Measurements from ENCODE around the gene GCHFR.

GCHFR gene

DNA sequence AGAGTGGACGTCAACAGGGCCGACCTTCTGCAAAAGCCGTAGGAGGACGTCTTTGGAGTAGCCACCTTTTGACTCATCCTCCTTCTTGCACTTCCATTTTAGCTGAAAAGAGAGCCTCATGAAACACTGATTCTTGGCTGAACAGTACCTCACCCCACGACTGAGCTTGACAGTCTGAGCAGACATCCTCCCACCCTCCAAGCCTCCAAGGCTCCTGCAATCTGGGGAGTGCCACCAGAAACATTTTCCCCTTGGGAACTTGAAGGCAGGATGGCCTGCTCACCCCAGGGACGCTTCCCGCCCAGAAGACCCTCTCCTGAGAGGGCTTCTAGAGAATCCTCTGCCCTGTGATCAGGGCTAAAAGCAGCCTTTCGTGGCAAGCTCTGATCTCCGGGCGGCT, 11.1 kb downstream of the GCHFR start:
- FAIRE-seq (no peak), DNase-seq (ENCODE audit: insufficient read length, low spot score) (no peak)

DNA sequence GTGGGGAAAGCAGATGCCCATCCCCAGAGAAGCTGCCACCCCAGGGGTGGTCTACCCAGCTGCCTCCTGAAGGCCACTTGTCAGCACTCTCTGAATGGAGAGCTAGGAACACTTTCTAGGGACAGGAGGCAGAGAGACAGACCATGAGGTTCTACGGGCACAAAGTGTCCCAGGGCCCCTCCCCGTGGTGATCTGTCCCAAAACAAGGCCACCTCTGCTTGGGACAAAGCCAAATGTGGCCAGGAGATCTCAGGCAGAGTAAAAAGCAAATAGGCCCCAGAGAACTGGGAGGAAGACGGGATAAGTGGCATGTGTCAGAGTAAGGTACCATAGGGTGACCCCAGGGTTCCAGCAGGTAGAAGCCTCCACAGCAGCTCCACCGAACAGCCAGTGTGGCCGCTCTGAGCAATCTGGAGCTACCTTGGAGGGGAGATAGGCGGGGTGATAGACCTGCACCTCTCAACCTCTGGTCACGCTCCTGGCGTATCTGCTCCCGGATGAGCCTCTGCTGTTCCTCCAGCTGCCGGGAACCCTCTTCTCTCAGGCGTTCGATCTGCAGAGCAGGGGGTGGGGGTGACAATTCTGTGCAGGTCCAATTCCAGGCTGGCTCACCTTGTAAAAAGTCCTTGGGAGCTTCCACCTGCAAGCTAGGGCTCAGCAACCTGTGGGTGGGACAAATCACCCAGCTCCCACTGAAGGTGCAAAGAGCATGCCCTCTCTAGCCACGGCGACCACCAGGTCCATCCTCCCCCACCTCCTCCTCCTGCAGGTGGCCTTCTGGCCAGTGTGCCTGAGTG, 12.1 kb downstream of the GCHFR start:
- no peak for FAIRE-seq
- no peak for DNase-seq (ENCODE audit: insufficient read length, low spot score)

GRCh38 chr15:40776537-40777141, 12.8 kb downstream of the GCHFR start:
- DNase-seq (ENCODE audit: insufficient read length, low spot score) = no peak
- FAIRE-seq = no peak

DNA sequence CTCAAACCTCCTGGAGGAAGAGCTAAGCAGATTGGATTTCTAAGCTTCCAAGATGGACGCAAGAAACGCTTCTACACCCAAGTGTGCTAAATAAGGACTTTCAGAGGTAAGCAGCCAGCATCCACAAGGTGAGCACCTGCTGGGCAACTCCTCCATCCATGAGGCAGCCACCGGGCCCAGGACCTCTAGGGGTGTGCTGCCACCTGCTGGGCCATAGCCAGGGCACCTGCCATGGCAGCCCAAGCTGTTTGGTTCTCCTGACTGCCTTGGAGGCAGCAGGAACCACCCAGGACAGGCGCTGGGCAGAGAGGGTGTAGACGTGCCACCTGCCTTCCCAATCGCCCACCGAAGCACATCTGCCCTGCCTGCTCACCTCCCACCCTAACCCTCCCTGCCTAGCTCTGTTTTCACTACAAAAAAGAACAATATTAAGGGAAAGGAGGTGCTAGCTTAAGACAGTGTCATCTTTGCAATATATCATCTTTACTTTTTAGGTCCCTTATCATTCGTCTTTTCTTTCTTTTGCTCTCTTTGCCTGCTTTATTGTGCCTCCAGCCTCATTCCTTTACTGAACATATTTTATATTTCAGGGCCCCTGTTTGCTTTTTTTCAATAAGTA, 18.9 kb downstream of the GCHFR start:
- FAIRE-seq (no peak), DNase-seq (ENCODE audit: insufficient read length, low spot score) (peak; percentile 59)

- FAIRE-seq (no peak), DNase-seq (ENCODE audit: insufficient read length, low spot score) (no peak)
Measured at GRCh38 chr15:40785164-40785563, 21.3 kb downstream of the GCHFR start.

DNA sequence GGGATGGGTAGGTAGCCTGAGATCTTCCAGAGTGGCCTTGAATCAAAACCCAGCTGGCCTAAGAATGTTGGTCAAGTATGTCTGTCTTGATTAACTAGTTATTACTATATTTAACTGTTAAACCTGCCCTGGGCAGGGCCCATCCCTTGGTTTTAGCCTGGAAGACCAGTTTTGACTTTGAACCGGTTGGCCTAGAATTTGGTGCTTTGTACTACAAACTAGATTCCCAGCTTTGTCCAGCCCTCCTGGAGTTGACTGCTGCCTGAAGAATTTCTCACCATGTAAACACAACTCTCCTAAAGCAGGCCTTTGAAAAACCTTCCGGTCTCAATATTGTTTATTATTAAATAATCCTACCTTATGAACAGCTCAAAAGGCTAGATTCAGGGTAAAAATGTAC, 21.9 kb downstream of the GCHFR start:
- DNase-seq (ENCODE audit: insufficient read length, low spot score) (no peak), FAIRE-seq (no peak)

DNA sequence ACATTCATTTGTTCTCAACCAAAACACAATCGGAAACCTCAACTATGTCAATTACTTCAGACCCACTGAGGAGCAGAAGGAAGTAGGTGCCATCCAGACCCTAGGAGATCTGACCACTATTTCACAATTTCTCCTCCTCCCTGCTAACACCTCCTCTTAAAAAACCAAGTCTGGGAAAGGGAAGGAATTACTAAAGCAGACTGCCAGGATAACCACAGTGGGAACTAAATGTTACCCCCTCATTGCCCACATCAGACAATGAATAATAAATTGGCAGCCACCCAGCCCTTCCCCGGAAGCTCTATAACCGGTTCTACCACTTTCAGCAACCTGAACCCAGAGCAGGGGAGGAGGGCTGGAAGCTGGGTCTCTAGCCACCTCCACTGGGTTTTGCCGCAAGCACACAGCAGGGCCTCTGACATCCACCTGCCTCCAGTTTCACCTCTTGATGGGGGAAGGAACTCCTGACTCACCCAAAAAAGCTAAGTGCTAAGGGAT, 23.5 kb downstream of the GCHFR start:
- FAIRE-seq (no peak), DNase-seq (ENCODE audit: insufficient read length, low spot score) (no peak)

GRCh38 chr15:40787991-40788390, 24.1 kb downstream of the GCHFR start:
- DNase-seq (ENCODE audit: insufficient read length, low spot score) (no peak), FAIRE-seq (no peak)

DNA sequence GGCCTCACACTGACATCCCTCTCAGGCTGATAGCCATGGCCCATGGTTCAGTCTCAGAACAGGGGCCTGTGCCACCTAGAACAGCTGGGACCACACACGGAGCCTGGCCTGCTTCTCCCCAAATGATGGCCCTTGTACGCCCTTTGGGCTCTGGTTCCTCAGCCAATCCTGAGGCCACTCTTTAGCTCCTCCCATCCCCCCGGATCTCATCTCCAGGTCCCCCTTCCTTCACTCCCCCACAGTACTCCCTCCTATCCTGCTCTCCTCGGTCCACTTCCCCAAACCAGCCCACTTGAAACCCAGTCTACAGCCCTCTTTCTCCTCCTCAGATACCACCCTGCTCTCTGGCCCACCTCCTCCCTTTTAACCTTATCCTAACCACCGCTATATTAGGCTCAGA, 25.3 kb downstream of the GCHFR start:
- no peak for DNase-seq (ENCODE audit: insufficient read length, low spot score)
- FAIRE-seq = no peak

DNA sequence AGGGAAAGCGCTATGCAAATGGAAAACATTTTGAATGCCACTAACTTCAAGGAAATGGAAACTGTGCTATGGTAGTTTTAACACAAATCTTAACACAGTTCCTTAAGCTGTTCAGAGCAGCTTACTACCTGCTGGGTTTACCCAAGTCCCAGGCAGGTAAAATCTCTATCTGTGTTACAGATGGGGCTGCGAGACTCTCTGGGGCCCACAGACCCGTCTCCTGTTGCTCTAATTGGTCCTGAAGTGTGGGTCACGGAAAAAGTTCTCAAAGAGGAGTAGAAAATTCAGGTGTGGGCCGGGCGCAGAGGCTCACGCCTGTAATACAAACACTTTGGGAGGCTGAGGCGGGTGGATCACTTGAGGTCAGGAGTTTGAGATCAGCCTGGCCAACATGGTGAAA, 26.1 kb downstream of the GCHFR start:
- DNase-seq (ENCODE audit: insufficient read length, low spot score) = no peak
- no peak for FAIRE-seq

GRCh38 chr15:40790718-40791117, 26.9 kb downstream of the GCHFR start:
- DNase-seq (ENCODE audit: insufficient read length, low spot score) (no peak), FAIRE-seq (no peak)

- DNase-seq (ENCODE audit: insufficient read length, low spot score) = no peak
- FAIRE-seq = no peak
Measured at GRCh38 chr15:40792394-40792793, 28.5 kb downstream of the GCHFR start.

DNA sequence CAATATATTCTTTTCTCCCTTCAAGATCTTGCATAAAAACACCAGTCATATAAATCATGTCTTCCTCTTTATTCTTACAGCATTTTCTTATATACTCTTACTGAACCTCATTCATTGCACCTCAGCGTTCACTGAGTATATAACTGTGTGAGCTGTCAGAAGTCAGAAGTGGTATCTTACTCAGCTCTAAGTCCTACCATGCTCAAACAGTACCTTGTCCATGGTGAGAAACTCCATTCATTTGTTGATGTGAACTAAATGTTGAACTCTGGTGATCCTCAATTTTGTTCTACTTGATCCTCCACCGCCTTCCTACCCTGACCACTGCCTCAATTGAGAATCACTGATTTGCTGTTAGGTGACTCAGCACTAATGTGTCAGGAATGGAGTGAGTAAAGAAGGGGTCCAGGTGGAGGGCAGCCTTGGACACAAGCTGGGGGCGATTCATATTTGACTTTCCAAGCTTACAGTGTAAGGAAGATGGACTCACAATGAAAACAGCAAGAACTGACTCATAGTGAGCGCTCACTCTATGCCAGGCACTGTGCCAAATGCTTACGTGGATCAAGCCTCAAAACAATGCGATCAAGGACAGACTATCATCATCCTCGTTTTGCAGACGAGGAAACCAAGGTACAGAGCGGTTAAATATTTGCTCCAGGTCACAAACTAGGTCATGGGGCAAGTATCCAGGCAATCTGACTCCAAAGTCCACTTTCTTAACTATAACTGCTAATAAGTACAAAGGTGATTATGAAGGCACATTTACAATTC, 29.5 kb downstream of the GCHFR start:
- no peak for FAIRE-seq
- no peak for DNase-seq (ENCODE audit: insufficient read length, low spot score)

- no peak for DNase-seq (ENCODE audit: insufficient read length, low spot score)
- FAIRE-seq = no peak
Measured at GRCh38 chr15:40796041-40796440, 32.2 kb downstream of the GCHFR start.

DNA sequence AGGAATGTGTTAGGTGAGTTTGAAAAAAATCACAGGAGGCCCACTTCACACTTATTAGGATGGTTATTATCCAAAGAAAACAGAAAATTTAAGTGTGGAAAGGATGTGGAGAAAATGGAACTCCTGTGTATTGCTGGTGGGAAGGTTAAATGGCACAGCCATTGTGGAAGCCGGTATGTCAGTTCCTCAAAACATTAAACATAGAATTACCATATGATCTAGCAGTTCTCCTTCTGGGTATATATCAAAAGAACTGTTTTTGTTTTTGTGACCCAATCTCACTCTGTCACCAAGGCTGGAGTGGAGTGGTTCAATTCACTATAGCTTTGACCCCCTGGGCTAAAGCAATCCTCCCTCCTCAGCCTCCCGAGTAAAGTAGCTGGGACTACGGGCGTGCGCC, 32.6 kb downstream of the GCHFR start:
- FAIRE-seq (no peak), DNase-seq (ENCODE audit: insufficient read length, low spot score) (no peak)

DNA sequence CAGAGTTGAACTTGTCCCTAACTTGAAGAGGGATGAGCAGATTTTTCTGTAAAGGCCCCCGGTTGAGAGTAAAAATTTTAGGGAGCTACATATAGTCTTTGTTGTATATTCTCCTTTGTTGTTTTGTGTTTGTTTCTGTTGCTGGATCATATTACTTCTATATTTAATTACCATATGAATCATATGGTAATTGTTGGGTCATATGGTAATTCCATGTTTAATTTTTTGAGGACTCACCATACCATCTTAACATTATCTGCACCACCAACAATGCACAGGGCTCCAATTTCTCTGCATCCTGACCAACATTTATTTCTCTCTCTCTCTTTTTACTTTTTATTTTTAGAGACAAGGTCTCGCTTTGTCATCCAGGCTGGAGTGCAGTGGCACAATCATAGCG, 35.7 kb downstream of the GCHFR start:
- FAIRE-seq (no peak), DNase-seq (ENCODE audit: insufficient read length, low spot score) (no peak)

GRCh38 chr15:40803076-40803475, 39.2 kb downstream of the GCHFR start:
- DNase-seq (ENCODE audit: insufficient read length, low spot score) (no peak), FAIRE-seq (no peak)

GRCh38 chr15:40803688-40804087, 39.8 kb downstream of the GCHFR start:
- DNase-seq (ENCODE audit: insufficient read length, low spot score) (no peak), FAIRE-seq (no peak)

GRCh38 chr15:40806672-40807027, 42.8 kb downstream of the GCHFR start:
- FAIRE-seq = no peak
- DNase-seq (ENCODE audit: insufficient read length, low spot score) = no peak

DNA sequence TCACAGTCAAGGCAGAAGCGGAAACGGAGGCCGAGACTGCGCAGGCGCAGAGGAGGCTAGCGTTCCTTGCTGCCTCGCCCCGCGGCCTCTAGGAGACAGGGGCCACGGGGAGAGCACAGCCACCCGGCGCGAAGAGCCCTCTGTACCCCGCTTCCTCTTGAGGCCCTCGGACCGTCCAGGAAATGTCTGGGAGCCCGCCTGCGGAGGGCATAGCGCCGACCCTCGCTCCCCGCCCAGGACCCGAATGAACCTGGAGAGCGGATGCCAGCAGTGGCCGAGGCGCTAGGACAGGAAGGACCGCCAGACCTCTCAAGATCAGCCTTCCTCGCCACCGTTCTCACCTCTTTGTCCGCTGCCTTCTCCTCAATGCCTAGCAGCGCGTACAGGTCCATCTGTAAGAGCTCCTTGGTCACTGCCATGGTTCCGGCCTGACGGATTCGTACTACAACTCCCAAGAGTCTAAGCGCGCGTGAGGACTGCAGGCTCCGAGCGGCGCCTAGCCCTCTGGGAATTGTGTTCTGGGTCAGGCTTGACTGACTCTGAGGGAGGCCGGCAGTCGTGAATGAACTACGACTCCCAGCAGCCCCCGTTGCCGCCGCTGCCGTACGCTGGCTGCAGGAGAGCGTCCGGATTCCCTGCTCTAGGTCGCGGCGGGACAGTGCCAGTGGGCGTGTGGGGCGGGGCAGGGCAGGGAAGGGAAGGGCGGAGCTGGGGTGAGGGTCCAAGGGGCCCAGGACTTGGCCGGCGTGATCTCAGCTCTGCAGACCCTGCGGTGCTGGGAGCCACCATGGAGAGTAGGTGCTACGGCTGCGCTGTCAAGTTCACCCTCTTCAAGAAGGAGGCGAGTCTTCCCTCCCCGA, 43.4 kb downstream of the GCHFR start, which contains the start of the genes DNAJC17 and ZFYVE19:
DNAJC17 (minus strand) TSS at position 446 of the 860 bp plus-strand sequence; CDS start at position 419, 27 bp downstream.
ZFYVE19 (plus strand) TSS at position 62 of the 860 bp plus-strand sequence; CDS start at position 563, 501 bp downstream.
- FAIRE-seq (peak; percentile 65), DNase-seq (ENCODE audit: insufficient read length, low spot score) (peak; percentile 94)

All from HTR-8/SVneo (cell line).